Ovary (tissue), 3 donors: ENCODE results near the gene AKT1S1.

Source experiments
- EP300 ChIP-seq: sonication (generic); formaldehyde crosslinking; IDR thresholded peaks from one replicate; pipeline ENCODE4 v1.6.1; 2017; ENCODE audit warnings: antibody characterized with exemption
- POLR2A ChIP-seq: fragments of 450-650 bp; IDR thresholded peaks from one replicate; pipeline ENCODE4 v1.6.1; 2017; ENCODE audit warnings: antibody characterized with exemption, mild to moderate bottlenecking, moderate library complexity
- TF ChIP-seq, protein P1 (sequence below), 3 donors: fragments of 450-650 bp in 2 of 3; fragments of 200-600 bp in 1 of 3; IDR thresholded peaks; one replicate each; pipeline versions ENCODE4 v1.5.1 to v1.8.0; 2016 to 2022; ENCODE audit warnings: antibody characterized with exemption in 3 of 3, mild to moderate bottlenecking in 1 of 3
- donor health status: DM: no; HTN: no; CAD: no.

- TF ChIP-seq EP300 (no peak), POLR2A (no peak)
- TF ChIP-seq, protein P1, sequence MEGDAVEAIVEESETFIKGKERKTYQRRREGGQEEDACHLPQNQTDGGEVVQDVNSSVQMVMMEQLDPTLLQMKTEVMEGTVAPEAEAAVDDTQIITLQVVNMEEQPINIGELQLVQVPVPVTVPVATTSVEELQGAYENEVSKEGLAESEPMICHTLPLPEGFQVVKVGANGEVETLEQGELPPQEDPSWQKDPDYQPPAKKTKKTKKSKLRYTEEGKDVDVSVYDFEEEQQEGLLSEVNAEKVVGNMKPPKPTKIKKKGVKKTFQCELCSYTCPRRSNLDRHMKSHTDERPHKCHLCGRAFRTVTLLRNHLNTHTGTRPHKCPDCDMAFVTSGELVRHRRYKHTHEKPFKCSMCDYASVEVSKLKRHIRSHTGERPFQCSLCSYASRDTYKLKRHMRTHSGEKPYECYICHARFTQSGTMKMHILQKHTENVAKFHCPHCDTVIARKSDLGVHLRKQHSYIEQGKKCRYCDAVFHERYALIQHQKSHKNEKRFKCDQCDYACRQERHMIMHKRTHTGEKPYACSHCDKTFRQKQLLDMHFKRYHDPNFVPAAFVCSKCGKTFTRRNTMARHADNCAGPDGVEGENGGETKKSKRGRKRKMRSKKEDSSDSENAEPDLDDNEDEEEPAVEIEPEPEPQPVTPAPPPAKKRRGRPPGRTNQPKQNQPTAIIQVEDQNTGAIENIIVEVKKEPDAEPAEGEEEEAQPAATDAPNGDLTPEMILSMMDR (IDR thresholded peaks at IDR 0.05), result peak in 1 of 3 donors; percentile 10
These were observed 14.5 kb downstream of the AKT1S1 start for GRCh38 chr19:49862391-49863253.
